Measurements from ENCODE around the gene TNFSF13. TPM values are rescaled to one million over a fixed set of nuclear protein-coding genes. Genes with fewer than 3 reads are reported as not detected.

TNFSF13 gene
- total RNA-seq, 4 donors from 2014 or later = 24.5 to 70.9 (median 48.3) TPM

DNA sequence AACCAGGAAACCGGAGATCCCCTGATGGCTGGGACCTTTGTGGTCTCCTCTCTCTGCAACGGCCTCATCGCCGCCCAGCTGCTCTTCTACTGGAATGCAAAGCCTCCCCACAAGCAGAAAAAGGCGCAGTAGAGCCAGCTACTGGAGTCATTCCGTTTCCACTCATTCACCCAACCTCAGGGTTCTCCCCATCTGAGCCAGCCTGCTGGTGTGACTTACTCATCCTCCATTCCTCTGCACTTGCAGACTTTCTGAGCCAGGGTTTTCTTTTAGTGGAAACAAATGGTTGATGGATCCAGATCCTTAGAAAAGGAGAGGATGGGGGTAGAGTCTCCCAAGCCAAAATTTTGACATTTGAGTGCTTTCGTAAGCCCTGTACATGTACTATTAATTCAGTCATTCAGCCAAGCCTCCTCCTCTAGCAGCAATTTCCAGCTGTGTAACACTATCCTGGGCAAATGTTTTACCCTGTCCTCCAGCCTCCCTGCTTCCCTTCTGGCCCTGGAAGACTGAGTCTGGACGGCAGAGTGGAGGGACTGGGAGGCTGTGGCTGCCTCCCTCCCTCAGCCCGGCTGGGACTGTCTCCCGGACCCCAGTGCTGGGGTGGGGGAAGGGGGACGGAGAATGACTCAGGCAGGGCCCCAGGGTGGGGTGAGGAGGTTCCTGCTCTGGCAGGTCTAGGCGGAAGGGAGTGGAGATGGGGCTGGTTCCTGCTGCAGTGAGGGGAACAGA lies 29.0 kb downstream of the TNFSF13 start:
- TF ChIP-seq, protein P1, sequence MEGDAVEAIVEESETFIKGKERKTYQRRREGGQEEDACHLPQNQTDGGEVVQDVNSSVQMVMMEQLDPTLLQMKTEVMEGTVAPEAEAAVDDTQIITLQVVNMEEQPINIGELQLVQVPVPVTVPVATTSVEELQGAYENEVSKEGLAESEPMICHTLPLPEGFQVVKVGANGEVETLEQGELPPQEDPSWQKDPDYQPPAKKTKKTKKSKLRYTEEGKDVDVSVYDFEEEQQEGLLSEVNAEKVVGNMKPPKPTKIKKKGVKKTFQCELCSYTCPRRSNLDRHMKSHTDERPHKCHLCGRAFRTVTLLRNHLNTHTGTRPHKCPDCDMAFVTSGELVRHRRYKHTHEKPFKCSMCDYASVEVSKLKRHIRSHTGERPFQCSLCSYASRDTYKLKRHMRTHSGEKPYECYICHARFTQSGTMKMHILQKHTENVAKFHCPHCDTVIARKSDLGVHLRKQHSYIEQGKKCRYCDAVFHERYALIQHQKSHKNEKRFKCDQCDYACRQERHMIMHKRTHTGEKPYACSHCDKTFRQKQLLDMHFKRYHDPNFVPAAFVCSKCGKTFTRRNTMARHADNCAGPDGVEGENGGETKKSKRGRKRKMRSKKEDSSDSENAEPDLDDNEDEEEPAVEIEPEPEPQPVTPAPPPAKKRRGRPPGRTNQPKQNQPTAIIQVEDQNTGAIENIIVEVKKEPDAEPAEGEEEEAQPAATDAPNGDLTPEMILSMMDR (IDR thresholded peaks at IDR 0.05) = no peak
- ATAC-seq (ENCODE audit: low FRiP score) = no peak
- no peak for DNase-seq (ENCODE audit: low spot score)

DNA sequence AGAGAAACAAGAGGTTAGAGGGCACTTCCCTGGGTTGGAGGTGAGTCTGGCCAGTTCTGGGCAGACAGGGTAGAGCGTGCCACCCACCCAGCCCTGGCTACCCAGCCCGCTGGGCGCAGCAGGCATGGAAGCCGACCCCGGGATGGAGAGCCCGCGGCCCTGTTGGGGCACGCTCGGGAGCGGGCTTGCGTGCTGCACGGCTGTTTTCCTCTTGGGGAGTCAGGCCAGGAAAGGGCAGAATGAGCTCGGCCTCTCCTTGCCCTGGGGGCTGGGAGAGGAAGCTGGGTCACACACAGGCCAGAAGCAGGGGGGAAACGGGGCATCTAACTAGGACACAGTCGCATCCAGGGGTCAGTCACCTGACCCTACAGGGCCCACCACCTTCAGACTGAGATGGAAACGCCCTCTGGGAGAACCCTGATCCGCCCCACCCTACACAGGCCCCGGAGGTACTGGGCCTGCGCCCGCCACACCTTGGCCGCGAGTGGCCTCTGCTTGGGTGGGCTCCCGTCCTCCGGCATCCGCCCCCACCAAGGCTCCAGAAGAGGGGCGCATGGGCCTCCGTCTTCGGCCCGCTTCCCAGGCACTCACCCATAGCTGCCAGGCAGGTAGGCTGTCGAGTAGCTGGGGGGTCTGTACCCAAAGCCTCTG lies 30.1 kb downstream of the TNFSF13 start:
- DNase-seq (ENCODE audit: low spot score) = no peak
- TF ChIP-seq, protein P1 (IDR thresholded peaks at IDR 0.05) = no peak
- ATAC-seq (ENCODE audit: low FRiP score) = no peak

DNA sequence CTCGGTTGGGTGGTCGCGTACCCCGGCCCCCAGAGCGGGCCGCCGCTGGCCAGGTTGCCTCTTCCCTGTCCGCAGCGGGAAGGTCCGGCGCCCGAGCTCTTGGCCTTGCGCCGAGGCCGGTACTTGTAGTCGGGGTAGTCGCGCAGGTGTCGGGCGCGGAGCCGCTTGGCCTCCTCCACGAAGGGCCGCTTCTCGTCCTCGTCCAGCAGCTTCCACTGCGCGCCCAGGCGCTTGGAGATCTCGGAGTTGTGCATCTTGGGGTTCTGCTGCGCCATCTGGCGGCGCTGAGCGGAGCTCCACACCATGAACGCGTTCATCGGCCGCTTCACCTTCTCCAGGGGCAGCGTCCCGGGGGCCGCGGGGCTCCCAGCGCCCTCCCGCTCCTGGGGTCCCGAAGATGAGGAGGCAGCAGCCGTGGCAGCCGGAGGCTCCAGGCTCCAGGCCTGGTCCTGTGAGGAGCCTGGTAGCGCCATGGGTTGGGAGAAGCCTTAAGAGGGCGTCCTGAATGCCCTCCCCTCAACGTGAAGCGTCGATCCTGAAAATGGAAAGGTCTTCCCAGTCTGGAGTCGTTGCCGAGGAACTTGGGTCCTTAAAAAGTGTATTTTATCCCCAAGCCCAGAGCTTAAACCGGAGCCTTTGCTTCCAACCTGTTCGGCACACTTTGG lies 30.8 kb downstream of the TNFSF13 start:
- ATAC-seq (ENCODE audit: low FRiP score) (peak; percentile 70), DNase-seq (ENCODE audit: low spot score) (peak; percentile 64)
- TF ChIP-seq, protein P1 (IDR thresholded peaks at IDR 0.05) = peak in 2 of 3 donors; percentile 33 to 47

DNA sequence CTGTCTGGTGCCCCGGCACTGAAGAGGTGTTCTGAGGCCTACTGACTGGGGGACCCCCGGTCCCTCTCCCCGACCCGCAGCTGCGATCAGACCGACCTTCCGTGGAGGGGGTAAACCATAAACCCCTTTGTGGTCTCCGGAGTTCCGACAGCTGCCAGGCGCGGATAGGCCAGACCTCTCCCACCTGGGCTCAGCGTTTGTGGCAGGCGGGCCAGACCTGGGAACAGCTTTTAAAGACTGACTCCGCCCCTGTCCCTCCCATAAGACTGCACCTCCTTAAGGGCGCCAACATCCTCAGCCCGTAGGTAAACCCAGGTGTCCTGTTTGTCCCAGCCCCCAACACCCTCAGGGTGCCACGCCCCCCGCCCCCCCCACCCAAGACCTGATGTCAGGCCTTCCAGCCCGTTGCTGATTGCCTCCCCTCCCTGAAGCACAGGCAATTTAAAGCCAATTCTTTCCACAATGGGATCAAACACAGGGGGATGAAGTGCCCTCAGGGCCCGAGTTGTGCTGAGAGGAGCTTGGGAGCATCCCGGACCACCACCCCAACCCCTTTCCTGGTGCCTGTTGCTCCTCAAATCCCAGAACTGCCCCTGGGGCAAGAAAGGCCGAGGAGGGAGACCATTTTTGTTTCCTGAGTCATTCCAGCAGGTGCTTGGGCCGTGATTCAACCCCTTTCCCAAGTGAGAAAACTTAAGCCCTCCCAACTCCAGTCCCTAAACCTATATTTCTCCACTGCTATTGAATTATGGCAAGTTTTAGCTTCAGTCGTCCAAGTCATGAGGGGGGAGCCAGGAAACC lies 31.5 kb downstream of the TNFSF13 start, which contains the start of gene SOX15:
SOX15 (minus strand) TSS at position 204 of the 801 bp plus-strand sequence. CDS start 418 bp downstream, outside the sequence.
- TF ChIP-seq, protein P1 (IDR thresholded peaks at IDR 0.05) = no peak
- DNase-seq (ENCODE audit: low spot score) (no peak), ATAC-seq (ENCODE audit: low FRiP score) (no peak)

DNA sequence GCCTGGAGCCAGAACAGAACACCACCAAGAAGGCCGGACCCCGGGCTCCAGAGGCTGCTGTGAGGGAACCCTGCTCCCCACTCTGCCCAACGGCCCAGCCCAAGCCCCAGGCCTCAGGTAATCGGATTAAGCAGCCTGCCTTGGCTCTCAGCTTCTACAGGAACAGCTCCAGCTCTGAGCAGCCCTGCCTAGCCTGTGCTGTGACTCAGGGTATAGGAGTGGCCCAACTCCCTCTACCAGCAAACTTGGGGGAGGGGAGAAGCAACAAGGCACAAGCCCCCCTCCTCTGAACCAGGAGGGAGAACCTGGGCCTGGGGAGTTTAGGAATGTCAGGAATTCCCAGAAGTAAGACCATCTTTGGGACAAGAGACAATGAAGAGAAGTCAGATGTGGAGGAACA lies 32.2 kb downstream of the TNFSF13 start:
- DNase-seq (ENCODE audit: low spot score) (no peak), ATAC-seq (ENCODE audit: low FRiP score) (no peak)
- TF ChIP-seq, protein P1 (IDR thresholded peaks at IDR 0.05) = no peak

DNA sequence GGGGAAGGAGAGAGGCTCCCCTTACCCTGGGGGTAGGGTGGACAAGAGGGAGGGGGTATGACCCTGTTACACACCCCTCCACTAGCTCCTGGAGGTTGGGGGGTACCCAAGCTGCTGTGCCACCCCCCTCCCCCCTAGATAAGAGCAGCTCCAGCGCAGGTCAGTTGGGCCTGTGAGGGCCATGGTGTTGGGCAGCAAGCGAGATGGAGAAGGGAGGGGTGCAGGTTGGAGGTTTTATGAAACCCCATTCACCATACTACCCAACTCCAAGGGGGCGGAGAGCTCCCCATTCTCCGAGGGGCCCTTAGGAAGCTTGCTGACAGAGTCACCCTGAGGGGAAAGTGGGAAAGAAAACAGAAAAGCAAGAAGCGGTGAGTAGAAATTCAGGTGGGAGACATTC lies 33.0 kb downstream of the TNFSF13 start:
- TF ChIP-seq, protein P1 (IDR thresholded peaks at IDR 0.05) = no peak
- ATAC-seq (ENCODE audit: low FRiP score) = no peak
- DNase-seq (ENCODE audit: low spot score) = no peak
